Heart left ventricle (tissue), 16 donors: ENCODE results near the gene TMEM204. TPM values are rescaled to one million over a fixed set of nuclear protein-coding genes. Genes with fewer than 3 reads are reported as not detected.

Experiments used
- ATAC-seq, 4 donors: fragments of 200-7000 bp; cut with Tn5 transposase; one replicate each; pipeline ENCODE4 v1.9.1; 2020 to 2022; ENCODE audit warnings: moderate library complexity in 4 of 4, mild to moderate bottlenecking in 3 of 4, moderate number of reproducible peaks in 1 of 4
- DNase-seq, 5 donors: peaks; one replicate each; pipeline ENCODE4 v3.0.0-alpha.2; 2020
- H3K27ac ChIP-seq, 12 donors: fragments of 200-600 bp; sonication (generic) in 4 of 12; one replicate each; pipeline versions ENCODE4 v1.5.0 to v1.8.0; 2016 to 2022; ENCODE audit warnings: mild to moderate bottlenecking in 2 of 12
- H3K27me3 ChIP-seq, 9 donors: fragments of 200-600 bp; sonication (generic) in 2 of 9; one replicate each; pipeline versions ENCODE4 v1.5.1 to v1.8.0; 2016 to 2022; ENCODE audit warnings: mild to moderate bottlenecking in 3 of 9
- H3K36me3 ChIP-seq, 9 donors: fragments of 200-600 bp; sonication (generic) in 2 of 9; one replicate each; pipeline versions ENCODE4 v1.5.0 to v1.8.0; 2018 to 2022; ENCODE audit warnings: mild to moderate bottlenecking in 2 of 9
- H3K4me1 ChIP-seq, 12 donors: fragments of 200-600 bp; sonication (generic) in 4 of 12; one replicate each; pipeline versions ENCODE4 v1.5.0 to v1.8.0; 2016 to 2022; ENCODE audit warnings: mild to moderate bottlenecking in 3 of 12
- H3K4me3 ChIP-seq, 12 donors: fragments of 200-600 bp; sonication (generic) in 4 of 12; one replicate each; pipeline versions ENCODE4 v1.5.0 to v1.8.0; 2017 to 2022; ENCODE audit warnings: mild to moderate bottlenecking in 9 of 12, moderate library complexity in 4 of 12
- H3K9me3 ChIP-seq, 12 donors: fragments of 200-600 bp; sonication (generic) in 4 of 12; one replicate each; pipeline versions ENCODE4 v1.5.0 to v1.8.0; 2016 to 2022; ENCODE audit warnings: mild to moderate bottlenecking in 1 of 12
- POLR2A ChIP-seq, 2 donors: fragments of 450-650 bp; IDR thresholded peaks; one replicate each; pipeline ENCODE4 v1.6.1; 2017; ENCODE audit warnings: antibody characterized with exemption in 2 of 2, mild to moderate bottlenecking in 2 of 2, moderate library complexity in 2 of 2
- WGBS, 4 donors: extraction: QIAGEN DNeasy Blood & Tissue Kit in 2 of 4; methylation state at CpG; one replicate each; pipeline versions ENCODE4 v1.1.5 to v1.1.7; 2013 to 2018; 5-methylcytosine and 5-hydroxymethylcytosine counted together
- intact Hi-C, 10 donors: fragments of 100-400 bp; cut with DNase I; formaldehyde crosslinking; loops; one replicate each; pipeline versions ENCODE4 v1.11.1 to v1.14.2; 2022
- polyA plus RNA-seq, 2 donors: library from polyadenylated mRNA; stranded (reverse); fragments of 200-250 nt; gene quantifications; one replicate each; pipeline ENCODE4 v1.2.3, GENCODE V29; 2013
- total RNA-seq, 9 donors: library from RNA; depleted of rRNA in 2 of 9; stranded (reverse); fragments of >200 nt in 2 of 9; fragmentation: NEBNext Ultra II Directional in 3 of 9; extraction: Animal tissue kit (Norgen Biotek cat#: 25700) in 3 of 9; gene quantifications; one replicate each; pipeline versions ENCODE4 v1.1.0 to v1.2.4, GENCODE V29; 2016 to 2023
- TF ChIP-seq, protein P1 (sequence below), 12 donors: fragments of 200-600 bp; sonication (generic) in 4 of 12; IDR thresholded peaks; one replicate each; pipeline versions ENCODE4 v1.5.0 to v1.8.0; 2018 to 2022; ENCODE audit warnings: antibody characterized with exemption in 12 of 12, mild to moderate bottlenecking in 5 of 12
- donor health status: ischemic (EF 13 %, LVEDD 7.1; RV severe dilation, severe dysfunction).
- donor health status: healthy with polysubstance abuse.
- donor health status: DM: no; HTN: yes; CAD: no.
- donor health status: DM: no; HTN: no; CAD: no.
- donor health status: ischemic (EF 25% LVEDD 6.9; RV normal size, moderate dysfunction).
- donor health status: ischemic (EF 25% LVEDD 5.7; RV mildly dilated, moderate dysfunction).
- donor health status: healthy.
- donor health status: DM: yes; HTN: yes; CAD: no.
- donor health status: ischemic (EF 35%, LVEDD 5.7; RV mildly dilated, moderate dysfunction).
- donor health status: nonischemic (EF 11% LVEDD 7.7; RV severe dilation, severe dysfunction).
- donor health status: DM: yes; HTN: yes; CAD: no.
- donor health status: PGD.
- donor health status: ischemic (EF 29% LVEDD 5.4; RV normal size, mild dysfunction).
- donor health status: nonischemic (EF 23%, LVEDD 6.1; RV moderate dilation, normal function).

Gene TMEM204
- total and polyA plus RNA-seq, 11 donors, result 14.0 to 64.2 (median 20.2) TPM

DNA sequence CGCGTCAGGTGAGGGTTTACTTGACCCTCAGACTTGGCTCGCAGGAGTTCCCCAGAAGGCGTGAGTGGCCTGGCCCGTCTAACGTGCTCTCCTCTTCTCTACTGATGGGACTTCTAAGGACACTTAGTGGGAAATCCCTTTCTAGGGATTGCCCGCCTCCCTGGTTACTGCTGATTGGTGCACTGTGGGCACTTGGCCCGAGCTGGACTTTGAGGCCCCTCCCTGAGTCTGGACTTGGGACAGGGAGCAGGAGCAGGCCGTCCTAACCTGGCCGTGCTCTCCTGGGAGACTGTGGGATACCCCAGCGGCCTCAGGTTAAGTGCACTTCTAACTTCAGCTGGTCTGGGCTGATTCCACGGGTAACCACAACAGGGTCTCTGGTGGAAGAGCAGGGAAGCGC, 63.7 kb downstream of the TMEM204 start:
- Histone ChIP-seq H3K4me3 (no peak overlapping the region), H3K27ac (no peak overlapping the region), H3K36me3 (peaks cover 0 to 29% (median 11%) of the 10 kb centered on the region in 9 donors), H3K9me3 (no peaks in the 10 kb centered on the region), H3K27me3 (no peaks in the 10 kb centered on the region), H3K4me1 (no peaks in the 10 kb centered on the region)
- DNase-seq, result no peak
- intact Hi-C loops, result no loop called here
- no peak for ATAC-seq
- WGBS, 4 donors, result 90 to 93% (median 92%) methylated on average over 11 to 13 of the region's 13 CpGs
- TF ChIP-seq, protein P1, sequence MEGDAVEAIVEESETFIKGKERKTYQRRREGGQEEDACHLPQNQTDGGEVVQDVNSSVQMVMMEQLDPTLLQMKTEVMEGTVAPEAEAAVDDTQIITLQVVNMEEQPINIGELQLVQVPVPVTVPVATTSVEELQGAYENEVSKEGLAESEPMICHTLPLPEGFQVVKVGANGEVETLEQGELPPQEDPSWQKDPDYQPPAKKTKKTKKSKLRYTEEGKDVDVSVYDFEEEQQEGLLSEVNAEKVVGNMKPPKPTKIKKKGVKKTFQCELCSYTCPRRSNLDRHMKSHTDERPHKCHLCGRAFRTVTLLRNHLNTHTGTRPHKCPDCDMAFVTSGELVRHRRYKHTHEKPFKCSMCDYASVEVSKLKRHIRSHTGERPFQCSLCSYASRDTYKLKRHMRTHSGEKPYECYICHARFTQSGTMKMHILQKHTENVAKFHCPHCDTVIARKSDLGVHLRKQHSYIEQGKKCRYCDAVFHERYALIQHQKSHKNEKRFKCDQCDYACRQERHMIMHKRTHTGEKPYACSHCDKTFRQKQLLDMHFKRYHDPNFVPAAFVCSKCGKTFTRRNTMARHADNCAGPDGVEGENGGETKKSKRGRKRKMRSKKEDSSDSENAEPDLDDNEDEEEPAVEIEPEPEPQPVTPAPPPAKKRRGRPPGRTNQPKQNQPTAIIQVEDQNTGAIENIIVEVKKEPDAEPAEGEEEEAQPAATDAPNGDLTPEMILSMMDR (IDR thresholded peaks at IDR 0.05), result no peak
- TF ChIP-seq POLR2A (IDR thresholded peaks at IDR 0.05), result no peak

DNA sequence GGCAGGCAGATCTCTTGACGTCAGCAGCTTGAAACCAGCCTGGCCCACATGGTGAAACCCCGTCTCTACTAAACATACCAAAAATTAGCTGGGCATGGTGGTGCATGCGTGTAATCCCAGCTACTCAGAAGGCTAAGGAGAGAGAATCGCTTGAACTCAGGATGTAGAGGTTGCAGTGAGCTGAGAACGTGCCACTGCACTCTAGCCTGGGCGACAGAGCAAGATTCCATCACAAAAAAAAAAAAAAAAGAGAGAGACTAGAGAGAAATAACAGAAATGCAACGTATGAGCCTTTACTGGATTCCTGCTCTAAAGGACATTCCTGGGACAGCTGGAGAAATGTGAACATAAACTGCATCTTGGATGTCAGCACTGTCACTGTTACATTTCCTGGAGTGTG, 67.6 kb downstream of the TMEM204 start:
- WGBS, 4 donors, result 91 to 92% (median 92%) methylated on average over 7 of the region's 7 CpGs
- TF ChIP-seq, protein P1 (IDR thresholded peaks at IDR 0.05), result no peak
- no peak for TF ChIP-seq POLR2A (IDR thresholded peaks at IDR 0.05)
- Histone ChIP-seq H3K27ac (no peak overlapping the region), H3K4me1 (no peaks in the 10 kb centered on the region), H3K4me3 (no peak overlapping the region), H3K36me3 (peaks cover 0 to 33% (median 15%) of the 10 kb centered on the region in 9 donors), H3K9me3 (no peaks in the 10 kb centered on the region), H3K27me3 (no peaks in the 10 kb centered on the region)
- ATAC-seq, result no peak
- intact Hi-C loops, result loop anchor here in 2 of 10 donors (5.0 to 10.0 kb wide), 2 partner anchors 34 to 106 kb away; partner anchors contain the start of gene TELO2 (in 1 of the 2)
- DNase-seq, result no peak

DNA sequence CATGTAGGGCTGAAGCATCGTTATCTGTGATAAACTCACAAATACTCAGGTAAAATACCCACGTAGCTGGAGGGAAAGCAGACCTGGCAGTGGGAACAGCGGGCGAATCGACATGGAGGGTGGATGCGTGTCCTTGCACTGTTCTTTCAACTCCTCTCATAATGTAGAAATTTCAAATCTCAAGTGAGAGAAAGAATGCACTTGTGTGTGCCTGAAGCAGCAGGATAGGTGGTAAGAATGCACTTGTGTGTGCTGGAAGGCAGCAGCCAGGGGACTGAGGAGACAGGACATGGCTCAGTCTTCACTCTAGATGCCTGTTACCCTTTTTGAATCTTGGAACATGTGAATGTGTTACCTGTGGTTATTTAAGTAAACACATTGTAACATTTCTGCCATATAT, 68.0 kb downstream of the TMEM204 start:
- TF ChIP-seq, protein P1 (IDR thresholded peaks at IDR 0.05), result no peak
- peaks cover 0 to 37% (median 20%) of the 10 kb centered on the region in 9 donors for H3K36me3 ChIP-seq

GRCh38 chr16:1602285-1602684, 68.8 kb downstream of the TMEM204 start:
- H3K27me3 ChIP-seq, result no peaks in the 10 kb centered on the region
- intact Hi-C loops, result loop anchor here in 2 of 10 donors (5.0 to 10.0 kb wide), 2 partner anchors 35 to 107 kb away; partner anchors contain the start of gene TELO2 (in 1 of the 2)
- no peak overlapping the region for H3K4me3 ChIP-seq
- 92 to 98% (median 94%) methylated on average over 20 of the region's 20 CpGs for WGBS, 4 donors
- H3K9me3 ChIP-seq, result no peaks in the 10 kb centered on the region
- H3K27ac ChIP-seq, result no peak overlapping the region
- H3K36me3 ChIP-seq, result peaks cover 0 to 40% (median 26%) of the 10 kb centered on the region in 9 donors
- DNase-seq (no peak), ATAC-seq (no peak)
- no peaks in the 10 kb centered on the region for H3K4me1 ChIP-seq
- TF ChIP-seq, protein P1 (IDR thresholded peaks at IDR 0.05), result no peak
- TF ChIP-seq POLR2A (IDR thresholded peaks at IDR 0.05), result no peak

More for the DNA sequence above, 68.0 kb downstream of the TMEM204 start:
- Histone ChIP-seq H3K27me3 (no peaks in the 10 kb centered on the region), H3K27ac (no peak overlapping the region), H3K4me1 (no peaks in the 10 kb centered on the region), H3K4me3 (no peak overlapping the region), H3K9me3 (no peaks in the 10 kb centered on the region)
- ATAC-seq, result no peak
- no peak for DNase-seq
- WGBS, 4 donors, result 95 to 98% (median 97%) methylated on average over 6 of the region's 6 CpGs
- intact Hi-C loops, result loop anchor here in 2 of 10 donors (5.0 to 10.0 kb wide), 2 partner anchors 34 to 107 kb away; partner anchors contain the start of gene TELO2 (in 1 of the 2)

Other genes starting within 250 kb of the TMEM204 start
- gene UBE2I, start 224.0 kb upstream of the TMEM204 start, total RNA-seq, result 100 to 1,000 TPM in 2 of 9 donors, 10 to 100 TPM in 7; 59.3 to 105 (median 85.9) TPM
- gene UBE2I, start 224.0 kb upstream of the TMEM204 start, polyA plus RNA-seq, result 10 to 100 TPM; 67.2 to 73.4 TPM
- 1 to 10 TPM in 8 of 9 donors, under 1 TPM in 1; 0.88 to 4.0 (median 2.6) TPM for gene BAIAP3, start 200.0 kb upstream of the TMEM204 start, total RNA-seq
- 1 to 10 TPM; 1.7 to 2.6 TPM for gene BAIAP3, start 200.0 kb upstream of the TMEM204 start, polyA plus RNA-seq
- 100 to 1,000 TPM in 1 of 9 donors, 10 to 100 TPM in 8; 46.3 to 108 (median 58.9) TPM for gene TSR3, start 181.8 kb upstream of the TMEM204 start, total RNA-seq
- 10 to 100 TPM; 60.0 to 75.4 TPM for gene TSR3, start 181.8 kb upstream of the TMEM204 start, polyA plus RNA-seq
- 10 to 100 TPM; 25.4 to 54.2 (median 31.0) TPM for gene GNPTG, start 181.7 kb upstream of the TMEM204 start, total RNA-seq
- 10 to 100 TPM; 31.9 to 45.0 TPM for gene GNPTG, start 181.7 kb upstream of the TMEM204 start, polyA plus RNA-seq
- gene UNKL, start 119.0 kb upstream of the TMEM204 start, total RNA-seq, result 10 to 100 TPM in 4 of 9 donors, 1 to 10 TPM in 5; 4.3 to 18.3 (median 9.4) TPM
- gene UNKL, start 119.0 kb upstream of the TMEM204 start, polyA plus RNA-seq, result 1 to 10 TPM; 6.2 to 6.3 TPM
- 10 to 100 TPM in 7 of 9 donors, 1 to 10 TPM in 2; 8.9 to 21.3 (median 11.9) TPM for gene UQCC4, start 112.9 kb upstream of the TMEM204 start, total RNA-seq
- gene UQCC4, start 112.9 kb upstream of the TMEM204 start, polyA plus RNA-seq, result 10 to 100 TPM; 10.9 to 34.2 TPM
- under 1 TPM in 4 of 9 donors, not detected in 5; 0.32 to 0.60 (median 0.41) TPM for gene PERCC1, start 102.6 kb upstream of the TMEM204 start, total RNA-seq
- gene PERCC1, start 102.6 kb upstream of the TMEM204 start, polyA plus RNA-seq, result under 1 TPM in 1 of 2 donors, not detected in 1; 0.11 TPM
- 1 to 10 TPM in 2 of 9 donors, under 1 TPM in 5, not detected in 2; 0.31 to 1.5 (median 0.92) TPM for gene CCDC154, start 89.1 kb upstream of the TMEM204 start, total RNA-seq
- under 1 TPM; 0.14 to 0.65 TPM for gene CCDC154, start 89.1 kb upstream of the TMEM204 start, polyA plus RNA-seq
- 10 to 100 TPM; 30.3 to 70.8 (median 33.6) TPM for gene CLCN7, start 58.6 kb upstream of the TMEM204 start, total RNA-seq
- 10 to 100 TPM; 32.7 to 41.5 TPM for gene CLCN7, start 58.6 kb upstream of the TMEM204 start, polyA plus RNA-seq
- gene PTX4, start 44.7 kb upstream of the TMEM204 start, total RNA-seq, result under 1 TPM in 2 of 9 donors, not detected in 7; 0.20 to 0.23 TPM
- gene PTX4, start 44.7 kb upstream of the TMEM204 start, polyA plus RNA-seq, result under 1 TPM in 1 of 2 donors, not detected in 1; 0.04 TPM
- gene TELO2, start 40.3 kb upstream of the TMEM204 start, total RNA-seq, result 10 to 100 TPM; 11.8 to 29.6 (median 16.7) TPM
- gene TELO2, start 40.3 kb upstream of the TMEM204 start, polyA plus RNA-seq, result 10 to 100 TPM; 22.7 to 27.0 TPM
- 10 to 100 TPM in 1 of 9 donors, 1 to 10 TPM in 8; 6.0 to 10.1 (median 8.0) TPM for gene IFT140, start 78.4 kb downstream of the TMEM204 start, total RNA-seq
- 10 to 100 TPM in 1 of 2 donors, 1 to 10 TPM in 1; 4.8 to 10.2 TPM for gene IFT140, start 78.4 kb downstream of the TMEM204 start, polyA plus RNA-seq
- 10 to 100 TPM in 6 of 9 donors, 1 to 10 TPM in 3; 7.5 to 16.9 (median 10.7) TPM for gene CRAMP1, start 78.7 kb downstream of the TMEM204 start, total RNA-seq
- 1 to 10 TPM; 6.2 to 7.9 TPM for gene CRAMP1, start 78.7 kb downstream of the TMEM204 start, polyA plus RNA-seq
- gene JPT2, start 144.6 kb downstream of the TMEM204 start, total RNA-seq, result 10 to 100 TPM; 11.7 to 50.4 (median 34.1) TPM
- 10 to 100 TPM; 11.0 to 76.1 TPM for gene JPT2, start 144.6 kb downstream of the TMEM204 start, polyA plus RNA-seq
- gene MAPK8IP3, start 172.5 kb downstream of the TMEM204 start, total RNA-seq, result 10 to 100 TPM; 29.5 to 71.3 (median 63.1) TPM
- gene MAPK8IP3, start 172.5 kb downstream of the TMEM204 start, polyA plus RNA-seq, result 10 to 100 TPM; 29.5 to 70.2 TPM
- gene NME3, start 237.9 kb downstream of the TMEM204 start, total RNA-seq, result 10 to 100 TPM; 24.4 to 68.3 (median 31.3) TPM
- 10 to 100 TPM; 27.4 to 86.4 TPM for gene NME3, start 237.9 kb downstream of the TMEM204 start, polyA plus RNA-seq
- 10 to 100 TPM in 2 of 9 donors, 1 to 10 TPM in 7; 3.4 to 12.9 (median 6.0) TPM for gene EME2, start 239.1 kb downstream of the TMEM204 start, total RNA-seq
- 1 to 10 TPM; 3.6 to 7.8 TPM for gene EME2, start 239.1 kb downstream of the TMEM204 start, polyA plus RNA-seq
- 100 to 1,000 TPM in 2 of 9 donors, 10 to 100 TPM in 7; 58.0 to 123 (median 79.3) TPM for gene MRPS34, start 239.5 kb downstream of the TMEM204 start, total RNA-seq
- 100 to 1,000 TPM; 117 to 118 TPM for gene MRPS34, start 239.5 kb downstream of the TMEM204 start, polyA plus RNA-seq
- gene SPSB3, start 248.9 kb downstream of the TMEM204 start, total RNA-seq, result 100 to 1,000 TPM in 1 of 9 donors, 10 to 100 TPM in 8; 25.8 to 100 (median 31.8) TPM
- 10 to 100 TPM; 44.5 to 52.0 TPM for gene SPSB3, start 248.9 kb downstream of the TMEM204 start, polyA plus RNA-seq
- 10 to 100 TPM; 26.7 to 81.9 (median 30.1) TPM for gene NUBP2, start 249.3 kb downstream of the TMEM204 start, total RNA-seq
- 10 to 100 TPM; 41.2 to 63.1 TPM for gene NUBP2, start 249.3 kb downstream of the TMEM204 start, polyA plus RNA-seq